HG02623 (cell line): ENCODE data around the gene PHOX2A.

Source experiments
- ATAC-seq: cut with Tn5 transposase; IDR thresholded peaks from one replicate; pipeline ENCODE4 v1.9.1; 2021; ENCODE audit warnings: moderate library complexity; ENCODE audit not compliant: unreplicated experiment

PHOX2A gene

GRCh38 chr11:72250661-72251464, 6.9 kb upstream of the PHOX2A start:
- ATAC-seq = no peak

- ATAC-seq = no peak
Measured at GRCh38 chr11:72249961-72250360, 6.0 kb upstream of the PHOX2A start.

GRCh38 chr11:72247584-72247983, 3.6 kb upstream of the PHOX2A start:
- ATAC-seq = no peak

GRCh38 chr11:72245263-72245816, 1.4 kb upstream of the PHOX2A start:
- no peak for ATAC-seq

- ATAC-seq = no peak
Measured at GRCh38 chr11:72244361-72245262, 636 bp upstream of the PHOX2A start.

GRCh38 chr11:72243173-72244059, 560 bp downstream of the PHOX2A start:
- no peak for ATAC-seq

- no peak for ATAC-seq
Measured at GRCh38 chr11:72242141-72242540, 1.8 kb downstream of the PHOX2A start.

- ATAC-seq = no peak
Measured at GRCh38 chr11:72241291-72241781, 2.6 kb downstream of the PHOX2A start.

- ATAC-seq = no peak
Measured at GRCh38 chr11:72240461-72241290, 3.3 kb downstream of the PHOX2A start.

- ATAC-seq = no peak
Measured at GRCh38 chr11:72239849-72240460, 4.0 kb downstream of the PHOX2A start.

GRCh38 chr11:72239313-72239848, 4.6 kb downstream of the PHOX2A start:
- no peak for ATAC-seq

- no peak for ATAC-seq
Measured at GRCh38 chr11:72238492-72239312, 5.3 kb downstream of the PHOX2A start.

GRCh38 chr11:72238040-72238450, 5.9 kb downstream of the PHOX2A start:
- ATAC-seq = no peak

- ATAC-seq = no peak
Measured at GRCh38 chr11:72237112-72237931, 6.7 kb downstream of the PHOX2A start.

GRCh38 chr11:72236774-72237111, 7.2 kb downstream of the PHOX2A start:
- ATAC-seq = no peak

- no peak for ATAC-seq
Measured at GRCh38 chr11:72236083-72236697, 7.8 kb downstream of the PHOX2A start.
